Measurements from ENCODE around the gene MYL10.
A peak's percentile ranks its signal among the peaks of the same experiment; 100 is the strongest.

The MYL10 gene

DNA sequence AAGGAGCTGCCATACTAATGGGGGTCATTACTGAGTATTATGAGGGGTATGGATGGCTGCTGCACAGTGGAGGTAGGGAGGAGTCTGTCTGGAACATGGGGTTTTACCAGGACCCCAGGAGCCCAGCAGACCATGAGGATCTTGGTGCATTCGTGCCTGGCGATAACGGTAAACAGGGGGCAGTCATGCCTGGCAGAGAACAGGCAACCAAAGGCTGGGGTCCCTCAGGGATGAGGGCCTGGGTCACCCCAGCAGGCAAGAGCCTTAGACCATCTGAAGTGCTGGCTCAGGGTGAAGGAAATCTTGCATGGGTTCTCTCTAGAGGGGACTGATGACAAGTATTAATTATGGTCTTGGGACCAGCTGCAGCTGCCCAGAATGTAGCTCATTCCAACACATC lies 46.1 kb downstream of the MYL10 start:
- Histone ChIP-seq H3K27ac (ENCODE audit: low read depth, low read length) (no peak overlapping the region), H3K9ac (ENCODE audit: low read length in 5 of 5) (no peak overlapping the region), H3K27me3 (ENCODE audit: control insufficient read depth in 5 of 5, insufficient read depth in 4 of 5, low read length in 5 of 5) (peaks cover 0 to 6% (median 0%) of the 10 kb centered on the region in 5 donors)

DNA sequence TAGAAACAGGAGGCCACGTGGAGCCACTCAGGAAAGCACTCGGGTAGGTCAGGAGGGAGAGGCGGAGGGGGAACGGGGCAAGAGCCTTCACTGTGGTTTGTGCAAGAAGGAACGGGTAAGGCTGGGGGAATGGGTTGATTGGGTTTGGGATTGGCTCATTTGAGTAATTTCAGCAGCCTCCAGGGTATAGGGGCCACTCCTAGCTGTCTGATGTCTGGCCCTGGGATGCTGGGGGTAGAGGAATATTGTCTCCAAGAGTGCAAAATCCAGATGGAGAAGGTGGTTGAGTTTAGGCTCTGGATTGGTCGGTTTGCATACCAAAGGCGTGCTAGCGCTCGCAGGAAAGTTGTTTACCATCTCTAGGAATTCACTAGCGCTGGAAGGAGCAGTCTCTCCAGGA lies 47.2 kb downstream of the MYL10 start:
- Histone ChIP-seq H3K4me3 (ENCODE audit: low read depth in 1 of 5, low read length in 5 of 5) (no peak overlapping the region), H3K36me3 (ENCODE audit: control insufficient read depth in 5 of 5, insufficient read depth in 5 of 5, low read length in 5 of 5) (no peaks in the 10 kb centered on the region), H3K27ac (ENCODE audit: low read depth, low read length) (no peak overlapping the region), H3K27me3 (ENCODE audit: control insufficient read depth in 5 of 5, insufficient read depth in 4 of 5, low read length in 5 of 5) (peaks cover 0 to 6% (median 0%) of the 10 kb centered on the region in 5 donors), H3K9ac (ENCODE audit: low read length in 5 of 5) (no peak overlapping the region), H3K9me3 (ENCODE audit: control insufficient read depth in 5 of 5, low read length in 5 of 5) (peaks cover 5 to 10% (median 6%) of the 10 kb centered on the region in 5 donors), H3K4me1 (ENCODE audit: control insufficient read depth in 5 of 5, insufficient read depth in 5 of 5, low read length in 5 of 5) (no peaks in the 10 kb centered on the region)

More for the DNA sequence above, 46.1 kb downstream of the MYL10 start:
- H3K4me1 ChIP-seq (ENCODE audit: control insufficient read depth in 5 of 5, insufficient read depth in 5 of 5, low read length in 5 of 5): no peaks in the 10 kb centered on the region
- H3K4me3 ChIP-seq (ENCODE audit: low read depth in 1 of 5, low read length in 5 of 5): no peak overlapping the region
- H3K36me3 ChIP-seq (ENCODE audit: control insufficient read depth in 5 of 5, insufficient read depth in 5 of 5, low read length in 5 of 5): no peaks in the 10 kb centered on the region
- H3K9me3 ChIP-seq (ENCODE audit: control insufficient read depth in 5 of 5, low read length in 5 of 5): peaks cover 2 to 10% (median 6%) of the 10 kb centered on the region in 5 donors

DNA sequence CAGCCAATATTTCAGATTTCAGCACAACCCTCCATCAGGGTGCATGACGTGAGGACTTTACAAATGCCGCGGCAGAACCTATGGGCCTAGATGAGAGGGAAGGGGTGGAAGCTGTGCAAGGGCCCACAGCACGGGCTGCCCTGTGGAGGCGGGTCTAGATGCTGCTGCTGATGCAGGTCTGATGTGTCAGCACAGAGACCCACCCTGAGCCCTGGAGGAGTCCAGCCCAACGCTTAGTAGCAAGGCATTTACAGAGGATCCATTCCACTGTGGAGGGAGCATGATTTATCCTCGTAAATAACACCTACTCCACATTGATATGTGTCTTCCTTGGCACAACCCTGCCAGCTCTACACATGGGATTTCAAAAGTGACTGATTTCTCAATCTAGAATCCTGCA lies 48.5 kb downstream of the MYL10 start:
- H3K9ac ChIP-seq (ENCODE audit: low read length in 5 of 5): no peak overlapping the region
- H3K27me3 ChIP-seq (ENCODE audit: control insufficient read depth in 5 of 5, insufficient read depth in 4 of 5, low read length in 5 of 5): peaks cover 0 to 5% (median 0%) of the 10 kb centered on the region in 5 donors
- H3K4me1 ChIP-seq (ENCODE audit: control insufficient read depth in 5 of 5, insufficient read depth in 5 of 5, low read length in 5 of 5): no peaks in the 10 kb centered on the region
- no peaks in the 10 kb centered on the region for H3K36me3 ChIP-seq (ENCODE audit: control insufficient read depth in 5 of 5, insufficient read depth in 5 of 5, low read length in 5 of 5)
- no peak overlapping the region for H3K4me3 ChIP-seq (ENCODE audit: low read depth in 1 of 5, low read length in 5 of 5)
- peaks cover 5 to 13% (median 6%) of the 10 kb centered on the region in 5 donors for H3K9me3 ChIP-seq (ENCODE audit: control insufficient read depth in 5 of 5, low read length in 5 of 5)
- no peak overlapping the region for H3K27ac ChIP-seq (ENCODE audit: low read depth, low read length)

DNA sequence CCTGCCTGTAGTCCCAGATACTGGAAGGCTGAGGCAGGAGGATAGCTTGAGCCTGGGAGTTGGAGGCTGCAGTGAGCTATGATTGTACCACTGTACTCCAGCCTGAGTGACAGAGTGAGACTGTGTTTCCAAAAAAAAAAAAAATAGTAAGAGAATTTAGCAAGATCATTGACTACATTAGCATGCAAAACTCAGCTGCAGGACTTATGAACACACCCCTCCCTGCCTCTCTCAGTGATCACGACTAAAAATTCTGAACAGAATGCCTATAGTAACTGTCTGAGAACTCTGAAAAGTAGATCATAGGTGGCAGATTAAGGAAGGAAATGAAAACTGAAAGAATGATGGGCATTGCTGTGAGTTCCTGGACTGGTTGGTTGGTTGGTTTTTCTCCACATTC lies 50.5 kb downstream of the MYL10 start:
- Histone ChIP-seq H3K27ac (ENCODE audit: low read depth, low read length) (no peak overlapping the region), H3K27me3 (ENCODE audit: control insufficient read depth in 5 of 5, insufficient read depth in 4 of 5, low read length in 5 of 5) (peaks cover 0 to 5% (median 0%) of the 10 kb centered on the region in 5 donors), H3K9me3 (ENCODE audit: control insufficient read depth in 5 of 5, low read length in 5 of 5) (peaks cover 4 to 12% (median 5%) of the 10 kb centered on the region in 5 donors), H3K36me3 (ENCODE audit: control insufficient read depth in 5 of 5, insufficient read depth in 5 of 5, low read length in 5 of 5) (no peaks in the 10 kb centered on the region), H3K9ac (ENCODE audit: low read length in 5 of 5) (no peak overlapping the region), H3K4me1 (ENCODE audit: control insufficient read depth in 5 of 5, insufficient read depth in 5 of 5, low read length in 5 of 5) (no peaks in the 10 kb centered on the region), H3K4me3 (ENCODE audit: low read depth in 1 of 5, low read length in 5 of 5) (no peak overlapping the region)

DNA sequence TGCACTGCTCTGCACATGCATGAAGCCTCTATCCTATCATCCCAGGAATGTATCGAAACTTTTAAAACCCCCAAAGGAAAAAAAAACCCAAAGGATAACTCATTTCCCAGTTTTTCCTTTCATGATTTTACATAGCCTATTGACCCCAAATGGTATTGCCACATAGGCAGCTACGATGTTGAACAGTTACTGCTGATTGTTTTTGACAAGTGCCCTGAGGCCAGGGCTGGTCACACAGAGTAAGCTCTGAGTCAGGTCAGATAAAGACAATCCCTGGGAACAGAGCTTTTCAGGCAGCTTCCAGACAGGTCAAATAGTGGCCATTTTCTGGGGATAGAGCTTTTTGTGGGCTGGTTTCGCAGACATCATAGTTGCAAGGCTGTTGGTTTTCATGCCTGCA lies 52.1 kb downstream of the MYL10 start:
- no peaks in the 10 kb centered on the region for H3K4me1 ChIP-seq (ENCODE audit: control insufficient read depth in 5 of 5, insufficient read depth in 5 of 5, low read length in 5 of 5)
- H3K9ac ChIP-seq (ENCODE audit: low read length in 5 of 5): no peak overlapping the region
- H3K9me3 ChIP-seq (ENCODE audit: control insufficient read depth in 5 of 5, low read length in 5 of 5): peaks cover 0 to 12% (median 10%) of the 10 kb centered on the region in 5 donors

DNA sequence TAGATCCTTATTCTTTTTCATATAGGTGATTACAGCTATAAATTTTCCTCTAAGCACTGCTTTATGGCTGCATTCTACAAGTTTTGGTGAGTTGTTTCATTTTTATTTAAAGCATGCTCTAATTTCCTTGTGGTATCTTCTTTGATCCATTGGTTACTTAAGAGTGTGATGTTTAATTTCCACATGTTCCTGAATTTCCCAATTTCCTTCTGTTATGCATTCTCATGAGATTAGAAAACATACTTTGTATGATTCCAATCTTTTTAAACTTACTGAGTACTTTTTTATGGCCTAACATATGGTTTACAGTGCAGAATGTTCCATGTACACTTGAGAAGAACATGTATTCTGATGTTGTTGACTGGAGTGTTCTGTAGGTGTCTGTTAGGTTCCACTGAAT lies 53.4 kb downstream of the MYL10 start:
- no peak overlapping the region for H3K27ac ChIP-seq (ENCODE audit: low read depth, low read length)

More for the DNA sequence above, 52.1 kb downstream of the MYL10 start:
- H3K36me3 ChIP-seq (ENCODE audit: control insufficient read depth in 5 of 5, insufficient read depth in 5 of 5, low read length in 5 of 5): no peaks in the 10 kb centered on the region
- H3K27me3 ChIP-seq (ENCODE audit: control insufficient read depth in 5 of 5, insufficient read depth in 4 of 5, low read length in 5 of 5): peaks cover 0 to 2% (median 0%) of the 10 kb centered on the region in 5 donors
- no peak overlapping the region for H3K27ac ChIP-seq (ENCODE audit: low read depth, low read length)
- no peak overlapping the region for H3K4me3 ChIP-seq (ENCODE audit: low read depth in 1 of 5, low read length in 5 of 5)

DNA sequence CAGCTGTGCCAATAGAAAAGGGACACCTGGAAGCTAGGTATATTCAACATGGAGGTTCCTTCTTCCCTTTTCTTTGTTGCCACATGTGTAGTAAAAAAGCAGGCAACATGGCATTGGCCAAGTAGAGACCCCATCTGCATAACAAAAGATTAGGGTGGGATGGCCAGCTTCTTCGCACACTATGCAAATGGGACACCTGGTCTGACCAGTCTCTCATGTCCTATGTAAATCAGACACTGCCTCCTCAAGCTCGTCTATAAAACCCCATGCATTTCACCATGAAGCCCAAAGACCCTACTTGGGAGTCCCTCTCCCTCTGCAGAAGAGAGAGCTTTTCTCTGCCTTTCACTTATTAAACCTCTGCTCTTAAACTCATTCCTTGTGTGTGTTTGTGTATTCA lies 53.9 kb downstream of the MYL10 start:
- no peaks in the 10 kb centered on the region for H3K4me1 ChIP-seq (ENCODE audit: control insufficient read depth in 5 of 5, insufficient read depth in 5 of 5, low read length in 5 of 5)
- H3K9me3 ChIP-seq (ENCODE audit: control insufficient read depth in 5 of 5, low read length in 5 of 5): peaks cover 0 to 17% (median 12%) of the 10 kb centered on the region in 5 donors
- no peaks in the 10 kb centered on the region for H3K36me3 ChIP-seq (ENCODE audit: control insufficient read depth in 5 of 5, insufficient read depth in 5 of 5, low read length in 5 of 5)
- no peak overlapping the region for H3K4me3 ChIP-seq (ENCODE audit: low read depth in 1 of 5, low read length in 5 of 5)
- no peaks in the 10 kb centered on the region for H3K27me3 ChIP-seq (ENCODE audit: control insufficient read depth in 5 of 5, insufficient read depth in 4 of 5, low read length in 5 of 5)
- no peak overlapping the region for H3K9ac ChIP-seq (ENCODE audit: low read length in 5 of 5)
- H3K27ac ChIP-seq (ENCODE audit: low read depth, low read length): no peak overlapping the region

More for the DNA sequence above, 53.4 kb downstream of the MYL10 start:
- no peak overlapping the region for H3K9ac ChIP-seq (ENCODE audit: low read length in 5 of 5)
- no peaks in the 10 kb centered on the region for H3K27me3 ChIP-seq (ENCODE audit: control insufficient read depth in 5 of 5, insufficient read depth in 4 of 5, low read length in 5 of 5)
- H3K4me1 ChIP-seq (ENCODE audit: control insufficient read depth in 5 of 5, insufficient read depth in 5 of 5, low read length in 5 of 5): no peaks in the 10 kb centered on the region
- peaks cover 0 to 17% (median 12%) of the 10 kb centered on the region in 5 donors for H3K9me3 ChIP-seq (ENCODE audit: control insufficient read depth in 5 of 5, low read length in 5 of 5)
- no peak overlapping the region for H3K4me3 ChIP-seq (ENCODE audit: low read depth in 1 of 5, low read length in 5 of 5)
- H3K36me3 ChIP-seq (ENCODE audit: control insufficient read depth in 5 of 5, insufficient read depth in 5 of 5, low read length in 5 of 5): no peaks in the 10 kb centered on the region

DNA sequence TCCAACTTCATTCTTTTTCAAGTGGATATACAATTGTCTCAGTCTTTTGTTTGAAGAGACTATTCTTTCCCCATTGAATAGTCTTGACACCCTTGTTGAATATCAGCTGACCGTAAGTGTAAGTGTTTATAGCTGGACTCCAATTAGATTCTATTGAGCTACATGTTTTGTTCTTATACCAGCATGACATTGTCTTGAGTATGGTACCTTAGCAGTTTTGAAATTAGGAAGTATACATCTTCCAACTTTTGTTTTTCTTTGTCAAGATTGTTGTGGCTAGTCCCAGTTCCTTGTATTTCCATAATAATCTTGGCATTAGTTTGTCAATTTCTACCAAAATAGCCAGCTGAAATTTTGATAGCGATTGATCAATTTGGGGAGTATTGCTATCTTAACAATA lies 56.9 kb downstream of the MYL10 start:
- H3K9ac ChIP-seq (ENCODE audit: low read length in 5 of 5): no peak overlapping the region
- no peaks in the 10 kb centered on the region for H3K36me3 ChIP-seq (ENCODE audit: control insufficient read depth in 5 of 5, insufficient read depth in 5 of 5, low read length in 5 of 5)
- H3K4me3 ChIP-seq (ENCODE audit: low read depth in 1 of 5, low read length in 5 of 5): peak overlapping the region in 1 of 5 donors; percentile 33
- no peak overlapping the region for H3K27ac ChIP-seq (ENCODE audit: low read depth, low read length)
- H3K27me3 ChIP-seq (ENCODE audit: control insufficient read depth in 5 of 5, insufficient read depth in 4 of 5, low read length in 5 of 5): no peaks in the 10 kb centered on the region
- H3K9me3 ChIP-seq (ENCODE audit: control insufficient read depth in 5 of 5, low read length in 5 of 5): peaks cover 0 to 17% (median 12%) of the 10 kb centered on the region in 5 donors
- no peaks in the 10 kb centered on the region for H3K4me1 ChIP-seq (ENCODE audit: control insufficient read depth in 5 of 5, insufficient read depth in 5 of 5, low read length in 5 of 5)

DNA sequence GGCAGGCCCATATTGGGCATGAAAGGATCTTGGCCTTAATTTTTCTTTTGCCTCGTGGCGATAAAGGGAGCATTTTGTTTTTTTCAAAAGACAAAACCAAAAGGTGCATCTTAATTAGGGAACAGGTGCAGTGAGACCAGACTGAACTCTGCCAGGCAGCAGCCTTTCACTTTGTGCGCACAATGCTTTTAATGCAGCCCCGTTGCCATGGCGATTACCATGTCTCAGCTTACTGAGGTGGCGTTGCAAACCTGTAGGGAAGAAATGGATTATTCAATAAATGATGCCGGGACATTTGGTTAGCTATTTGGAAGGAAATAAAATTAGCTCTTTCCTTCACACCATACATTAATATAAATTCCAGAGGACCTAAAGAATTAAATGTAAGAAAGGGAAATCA lies 61.9 kb downstream of the MYL10 start:
- Histone ChIP-seq H3K36me3 (ENCODE audit: control insufficient read depth in 5 of 5, insufficient read depth in 5 of 5, low read length in 5 of 5) (no peaks in the 10 kb centered on the region), H3K9ac (ENCODE audit: low read length in 5 of 5) (no peak overlapping the region), H3K4me3 (ENCODE audit: low read depth in 1 of 5, low read length in 5 of 5) (no peak overlapping the region), H3K9me3 (ENCODE audit: control insufficient read depth in 5 of 5, low read length in 5 of 5) (peaks cover 0 to 7% (median 5%) of the 10 kb centered on the region in 5 donors), H3K27ac (ENCODE audit: low read depth, low read length) (no peak overlapping the region), H3K27me3 (ENCODE audit: control insufficient read depth in 5 of 5, insufficient read depth in 4 of 5, low read length in 5 of 5) (peaks cover 4 to 19% (median 14%) of the 10 kb centered on the region in 5 donors), H3K4me1 (ENCODE audit: control insufficient read depth in 5 of 5, insufficient read depth in 5 of 5, low read length in 5 of 5) (peaks cover 0 to 21% (median 0%) of the 10 kb centered on the region in 5 donors)

DNA sequence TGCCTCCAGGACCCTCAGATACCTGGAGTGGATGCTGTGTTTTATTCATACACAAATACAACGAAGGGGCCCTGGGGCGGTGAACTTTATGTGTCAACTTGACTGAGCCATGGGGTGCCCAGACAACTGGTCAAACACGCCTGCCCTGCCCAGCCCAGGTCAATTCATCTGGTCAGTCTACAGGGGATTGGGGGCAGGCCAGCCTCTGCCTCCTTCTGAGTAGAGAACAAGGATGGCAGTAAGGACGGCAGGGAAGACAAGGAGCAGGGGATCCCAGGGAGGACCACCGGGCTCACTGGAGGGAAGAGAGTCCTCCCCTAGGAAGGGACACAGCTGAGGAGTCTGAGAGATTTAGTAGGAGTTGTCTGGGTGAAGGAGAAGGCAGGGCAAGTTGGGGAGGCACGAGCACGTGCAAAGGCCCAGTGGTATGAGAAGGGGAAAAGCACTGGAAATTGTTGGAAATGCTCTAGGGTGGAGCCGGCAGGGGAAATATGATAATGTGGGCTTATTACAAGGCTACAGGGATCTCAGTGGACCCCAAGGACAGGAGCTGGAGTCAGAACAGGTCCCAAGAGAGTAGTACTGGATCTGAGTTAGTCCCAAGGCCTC lies 63.4 kb downstream of the MYL10 start:
- H3K4me3 ChIP-seq (ENCODE audit: low read depth in 1 of 5, low read length in 5 of 5): no peak overlapping the region
- H3K9me3 ChIP-seq (ENCODE audit: control insufficient read depth in 5 of 5, low read length in 5 of 5): peaks cover 0 to 4% (median 0%) of the 10 kb centered on the region in 5 donors
- peaks cover 0 to 21% (median 0%) of the 10 kb centered on the region in 5 donors for H3K4me1 ChIP-seq (ENCODE audit: control insufficient read depth in 5 of 5, insufficient read depth in 5 of 5, low read length in 5 of 5)
- H3K36me3 ChIP-seq (ENCODE audit: control insufficient read depth in 5 of 5, insufficient read depth in 5 of 5, low read length in 5 of 5): no peaks in the 10 kb centered on the region
- no peak overlapping the region for H3K9ac ChIP-seq (ENCODE audit: low read length in 5 of 5)
- H3K27me3 ChIP-seq (ENCODE audit: control insufficient read depth in 5 of 5, insufficient read depth in 4 of 5, low read length in 5 of 5): peaks cover 4 to 21% (median 17%) of the 10 kb centered on the region in 5 donors
- no peak overlapping the region for H3K27ac ChIP-seq (ENCODE audit: low read depth, low read length)
